Stimulated activated CD4-positive, alpha-beta T cell treated with anti-CD3 and anti-CD28 coated beads, Interleukin-2, amount 100 ng/mL, for 24 hours (primary cell): ENCODE results near the gene BRF1.
A peak's percentile ranks its signal among the peaks of the same experiment; 100 is the strongest.

Experiments used
- DNase-seq, 2 donors: peaks; one replicate each; pipeline ENCODE4 v3.0.0-alpha.2; 2020

The BRF1 gene

DNA sequence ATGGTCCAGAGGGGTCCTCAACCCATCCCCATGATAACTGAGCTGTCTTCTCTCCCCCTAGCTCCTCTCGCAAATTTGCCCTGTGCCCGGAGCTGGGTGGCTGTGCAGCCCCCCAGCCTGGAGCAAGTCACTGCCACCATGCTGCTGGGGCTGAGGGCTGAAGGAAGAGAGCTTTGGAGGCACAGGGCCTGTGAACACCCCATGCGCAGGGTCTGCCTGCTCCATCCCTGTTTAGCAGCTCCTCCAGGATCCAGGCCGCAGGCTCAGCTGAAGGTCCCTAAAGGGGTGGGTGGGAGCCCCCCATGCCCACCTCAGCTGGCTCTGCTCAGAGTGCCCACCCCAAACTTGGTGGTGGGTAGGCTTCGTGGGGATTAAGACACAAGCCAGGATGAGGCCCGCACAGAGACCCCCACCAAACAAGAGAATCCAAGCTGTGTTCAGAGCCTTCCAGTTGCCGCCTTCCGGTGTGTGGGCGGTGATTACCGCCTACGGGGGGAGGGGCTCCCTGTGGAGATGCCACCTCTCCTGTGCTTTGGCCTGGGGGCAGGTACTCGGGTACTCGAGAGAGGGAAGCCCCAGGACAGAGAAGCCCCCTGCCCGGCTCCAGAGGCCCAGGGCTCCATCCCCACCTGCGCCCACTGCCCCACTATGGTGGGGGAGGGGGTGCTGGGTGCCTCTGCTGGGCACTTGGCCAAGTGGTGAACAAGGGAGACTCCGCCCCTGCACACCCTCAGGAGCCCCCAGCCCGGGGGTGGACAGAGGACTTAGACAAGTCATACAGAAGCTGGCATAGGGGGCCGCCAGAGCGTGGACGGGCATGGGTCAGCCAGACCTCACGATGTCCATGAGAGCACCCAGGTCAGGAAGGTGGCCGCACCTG lies 130.8 kb downstream of the BRF1 start:
- DNase-seq: no peak

DNA sequence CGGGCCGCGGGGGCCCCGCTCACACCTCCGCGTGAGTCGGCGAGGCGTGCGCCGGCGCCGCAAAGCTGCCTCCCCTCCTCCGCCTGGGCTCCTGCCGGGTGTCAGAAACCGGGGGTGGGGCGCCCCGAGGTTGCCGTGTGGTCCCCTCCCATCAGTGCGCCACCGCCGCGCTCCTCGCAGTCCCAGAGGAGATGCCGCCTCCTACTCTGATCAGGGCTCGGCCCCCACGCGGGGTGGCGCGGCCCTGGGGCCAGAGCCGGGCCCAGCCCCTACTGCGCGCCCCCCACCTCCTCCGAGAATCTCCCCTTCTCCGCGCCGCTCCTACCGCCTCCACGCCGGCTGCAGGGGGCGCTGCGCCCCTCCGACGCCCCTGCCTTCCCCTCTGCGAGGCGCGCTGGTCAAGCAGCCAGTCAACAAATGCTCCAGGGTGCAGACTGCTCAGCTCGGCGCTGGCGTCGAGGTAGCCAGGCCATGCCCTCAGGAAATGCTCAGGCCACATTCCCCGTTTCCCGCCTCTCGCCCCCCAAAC lies 131.8 kb downstream of the BRF1 start:
- peak; percentile 42 to 55 for DNase-seq

DNA sequence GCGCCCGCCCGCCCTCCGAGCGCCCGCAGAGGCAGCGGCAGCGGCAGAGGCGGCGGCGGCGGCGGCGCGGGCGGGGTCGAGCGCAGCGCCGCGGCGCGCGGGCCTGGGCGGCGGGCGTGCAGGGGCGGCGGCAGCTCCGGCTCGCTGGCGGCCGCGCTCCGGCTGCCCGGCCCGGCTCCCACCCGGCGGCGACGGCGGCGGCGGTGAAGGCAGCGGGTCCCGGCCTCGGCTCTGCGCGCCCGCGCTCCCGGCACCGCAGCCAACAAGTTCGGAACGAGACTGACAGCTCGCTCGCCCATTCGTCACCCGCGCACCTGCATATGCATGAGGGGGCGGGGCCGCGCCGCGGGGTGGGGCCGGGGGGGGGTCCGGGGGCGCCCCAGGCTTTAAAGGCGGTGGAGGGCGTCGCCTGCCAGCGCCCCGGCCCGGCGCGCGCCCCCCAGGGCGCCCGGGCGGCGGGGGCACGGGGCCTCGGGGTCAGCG lies 132.3 kb downstream of the BRF1 start, which contains the start of gene JAG2:
Gene JAG2, minus strand, starts transcription at position 281 of the 483 bp plus-strand sequence. CDS start 356 bp downstream, outside the sequence.
- peak; percentile 59 to 71 for DNase-seq

DNA sequence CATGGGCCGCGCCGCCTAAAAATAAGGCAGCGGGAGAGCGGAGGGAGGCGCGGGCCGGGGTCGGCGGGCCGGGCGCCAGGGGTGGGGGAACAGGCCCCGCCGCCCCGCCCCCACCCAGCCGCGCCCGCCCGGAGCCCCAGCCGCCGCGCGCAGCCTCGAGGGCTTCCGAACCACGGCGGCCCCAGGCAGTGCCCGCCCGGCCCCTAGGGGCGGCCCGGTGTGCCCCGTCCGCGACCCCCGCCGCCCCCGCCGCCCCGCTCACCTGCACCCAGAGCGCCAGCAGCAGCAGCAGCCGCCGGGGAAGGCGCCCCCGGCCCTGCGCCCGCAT lies 132.7 kb downstream of the BRF1 start:
- DNase-seq: no peak

DNA sequence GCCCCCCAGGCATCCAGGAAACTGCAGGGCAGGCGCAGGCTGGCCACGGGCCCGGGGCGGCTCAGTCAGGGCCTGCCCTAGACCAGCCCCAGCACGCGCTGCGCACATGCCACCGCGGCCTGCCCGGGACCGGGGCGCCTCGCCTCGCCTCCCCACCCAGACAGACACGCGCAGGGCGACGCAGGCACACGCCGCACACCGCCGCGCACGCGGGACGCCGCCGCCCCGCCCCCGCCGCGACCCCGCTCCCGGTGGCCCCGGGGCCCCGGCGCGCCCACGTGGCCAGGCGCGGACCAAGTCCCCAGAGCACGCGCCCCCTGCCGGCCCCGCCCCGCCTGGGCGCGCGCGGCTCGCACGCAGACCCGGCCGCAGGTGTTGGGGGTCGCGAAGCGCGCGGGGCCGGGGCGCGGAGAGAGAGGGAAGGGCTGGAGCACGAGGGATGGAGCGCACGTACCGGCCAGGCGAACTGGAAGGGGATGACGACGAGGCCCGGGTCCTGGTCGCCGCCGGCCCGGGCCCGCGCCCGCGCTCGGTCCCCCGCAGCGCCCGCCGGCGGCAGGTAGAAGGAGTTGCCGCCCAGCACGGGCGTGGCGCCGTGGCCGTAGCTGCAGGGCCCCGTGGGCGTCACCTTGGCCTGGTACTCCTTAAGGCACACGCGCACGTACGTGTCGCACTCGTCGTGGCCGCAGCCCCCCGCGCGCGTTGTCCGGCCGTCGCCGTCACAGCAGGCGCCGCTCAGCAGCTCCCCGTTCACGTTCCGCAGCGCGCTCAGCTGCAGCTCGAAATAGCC lies 133.3 kb downstream of the BRF1 start:
- peak in 1 of 2 donors; percentile 32 for DNase-seq

DNA sequence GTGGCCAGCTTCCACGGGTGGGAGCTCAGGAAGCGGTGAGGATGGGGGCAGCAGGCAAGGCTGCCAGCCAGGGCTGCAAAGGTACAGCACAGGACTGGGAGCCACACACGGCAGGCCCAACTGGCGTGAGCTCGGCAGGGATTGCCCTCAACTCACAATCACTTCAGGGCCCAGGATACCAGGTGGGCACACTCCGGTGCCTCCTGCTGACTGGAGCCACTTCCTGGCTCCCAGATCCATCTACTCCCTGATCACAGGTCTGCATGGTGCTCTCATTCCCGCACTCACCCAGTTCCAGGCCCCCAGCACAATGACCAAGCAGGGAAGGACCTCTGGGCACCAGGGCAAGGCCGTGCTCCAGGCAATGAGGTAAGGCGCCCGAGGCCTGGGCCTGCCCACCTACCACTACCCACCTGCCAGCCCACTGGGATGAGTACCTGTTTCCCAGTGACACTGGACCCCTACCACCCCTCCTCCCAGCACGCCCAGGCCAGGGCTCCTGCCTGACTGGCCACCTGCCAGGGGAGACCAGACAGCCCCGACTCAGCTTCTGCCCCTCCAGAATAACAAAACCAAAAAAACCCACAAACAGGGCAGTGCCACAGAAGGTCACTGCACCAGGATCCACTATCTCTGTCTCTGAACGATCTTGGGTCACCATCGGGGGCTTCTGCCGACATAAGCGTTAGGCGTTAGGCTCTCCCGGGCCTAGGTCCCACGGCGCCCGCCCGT lies 134.1 kb downstream of the BRF1 start:
- DNase-seq: no peak

DNA sequence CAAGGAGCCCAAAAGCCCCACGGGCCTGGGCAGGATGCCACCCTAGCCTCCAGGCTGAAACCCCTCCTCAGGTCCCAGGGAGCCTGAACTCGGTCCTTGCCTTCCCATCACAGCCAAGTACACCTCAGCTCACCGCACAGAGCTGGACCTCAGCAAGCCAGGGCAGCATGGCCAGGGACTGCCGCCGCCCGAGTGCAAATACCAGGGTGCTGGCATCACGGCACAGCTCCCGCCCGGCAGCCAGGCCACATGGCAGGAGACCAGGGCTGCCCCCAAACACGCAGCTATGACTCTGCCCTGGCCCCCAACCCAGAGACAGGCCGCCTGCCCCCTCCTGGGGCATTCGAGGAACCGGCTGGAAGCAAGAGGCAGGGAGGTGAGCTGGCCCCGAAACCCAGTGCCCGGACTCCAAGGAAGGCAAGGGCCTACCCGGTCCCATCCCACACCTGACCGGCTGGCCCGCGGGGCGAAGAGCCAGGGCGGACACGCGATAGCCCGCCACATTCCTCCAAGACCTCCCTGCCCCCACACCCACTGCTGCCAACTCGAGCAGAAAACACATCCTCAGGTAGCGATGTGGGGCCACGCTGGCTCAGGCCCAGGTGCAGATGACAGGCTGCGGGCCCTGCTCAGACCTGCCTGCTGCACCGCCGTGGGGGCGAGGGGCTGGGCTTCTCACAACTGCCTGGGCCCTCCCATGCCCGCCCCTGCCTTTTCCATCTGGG lies 134.9 kb downstream of the BRF1 start:
- DNase-seq: no peak

DNA sequence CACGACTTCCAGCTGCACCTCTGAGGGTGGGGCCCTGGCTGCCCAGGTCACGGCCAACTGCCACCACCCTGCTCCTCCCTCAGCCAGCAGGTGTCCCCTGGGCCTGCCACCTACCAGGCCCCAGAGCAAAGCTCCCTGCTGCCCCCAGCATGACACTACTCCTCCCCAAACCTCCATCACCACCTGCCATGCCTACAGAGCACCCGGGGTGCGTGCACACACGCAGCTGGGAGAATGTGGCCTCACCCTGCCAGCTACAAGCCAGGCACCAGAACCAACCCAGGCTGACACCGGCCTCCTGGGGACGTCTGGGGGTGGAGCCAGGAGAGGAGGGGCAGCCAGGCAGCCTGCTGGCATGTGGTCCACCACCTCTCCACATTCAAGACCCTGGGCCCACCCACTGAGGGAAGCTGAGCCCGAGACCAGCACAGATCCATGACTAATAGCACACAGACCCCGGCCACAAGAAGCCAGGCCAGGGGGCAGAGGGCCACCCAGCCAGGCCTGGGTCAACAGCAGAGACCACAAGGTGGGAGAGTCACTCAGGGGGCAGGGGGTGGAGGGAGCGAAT lies 135.6 kb downstream of the BRF1 start:
- no peak for DNase-seq

DNA sequence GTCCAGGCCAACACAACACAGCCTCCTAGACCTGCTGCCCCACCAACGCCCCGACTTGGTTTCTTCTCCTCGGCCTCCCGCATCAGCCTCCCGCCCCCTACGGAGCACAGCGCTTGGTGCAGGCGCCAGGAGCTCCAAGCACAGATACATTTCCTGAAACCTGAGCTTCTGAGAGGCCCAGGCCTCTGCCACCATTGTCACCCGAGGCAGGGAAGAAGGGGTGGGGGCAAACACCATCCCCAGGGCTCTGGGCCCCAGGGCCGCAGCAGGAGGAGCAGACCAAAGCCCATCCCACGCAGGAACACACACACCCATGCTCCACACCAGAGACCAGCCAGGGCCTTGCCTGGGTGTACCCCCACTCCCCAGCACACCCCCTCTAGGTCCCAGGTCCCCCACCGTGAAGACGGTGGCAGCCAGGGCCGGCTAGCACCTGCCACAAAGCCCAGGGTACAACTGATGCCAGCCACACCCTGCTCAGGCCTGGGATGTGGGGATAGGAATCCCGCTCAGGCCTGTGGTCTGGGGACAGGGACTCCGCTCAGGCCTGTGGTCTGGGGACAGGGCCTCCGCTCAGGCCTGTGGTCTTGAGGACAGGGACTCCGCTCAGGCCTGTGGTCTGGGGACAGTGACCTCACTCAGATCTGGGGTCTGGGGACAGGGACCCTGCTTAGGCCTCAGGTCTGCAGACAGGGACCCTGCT lies 137.6 kb downstream of the BRF1 start:
- no peak for DNase-seq

DNA sequence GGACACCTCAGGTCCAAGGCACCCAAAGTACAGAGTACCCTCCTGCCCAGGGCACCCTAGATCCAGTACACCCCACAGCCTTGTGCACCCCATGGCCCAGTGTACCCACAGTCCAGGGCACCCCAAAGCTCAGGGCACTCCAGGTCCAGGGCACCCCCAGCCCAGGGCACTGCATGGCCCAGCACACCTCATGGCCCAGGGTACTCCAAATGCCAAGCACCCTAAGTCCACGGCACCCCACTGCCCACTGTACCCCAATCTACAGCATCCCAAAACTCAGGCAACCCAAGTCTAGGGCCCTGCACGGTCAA lies 138.2 kb downstream of the BRF1 start:
- DNase-seq: no peak

DNA sequence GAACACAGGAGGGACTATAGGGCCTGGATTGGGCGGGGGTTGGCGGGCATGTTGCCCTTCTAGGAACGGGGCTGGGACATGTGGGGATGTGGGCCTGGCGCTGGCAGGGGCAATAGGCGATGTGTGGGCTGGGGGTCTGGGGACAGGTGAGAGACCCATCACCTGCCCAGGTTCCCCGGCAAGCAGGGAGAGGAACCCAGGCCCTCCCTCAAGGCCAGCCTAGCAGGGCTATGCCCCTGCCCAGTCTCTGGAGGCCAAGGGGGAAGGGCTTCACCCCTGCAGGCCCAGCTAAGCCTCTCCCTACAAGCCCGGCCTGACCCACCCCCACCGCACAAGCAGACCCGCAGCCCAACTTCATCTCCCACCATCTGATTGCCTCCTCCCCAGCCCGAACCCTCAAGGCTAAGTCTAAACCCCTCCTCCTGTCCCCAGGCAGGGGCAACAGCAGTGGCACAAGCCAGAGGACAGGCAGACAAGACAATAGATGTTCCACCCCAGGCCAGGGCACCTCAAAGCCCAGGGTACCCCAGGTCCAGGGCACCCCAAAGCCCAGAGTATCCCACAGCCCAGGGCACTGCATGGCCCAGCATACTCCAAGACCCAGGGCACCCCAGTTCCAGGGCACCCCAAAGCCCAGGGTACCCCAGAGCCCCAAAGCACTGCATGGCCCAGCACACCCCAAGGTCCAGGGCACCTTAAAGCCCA lies 138.7 kb downstream of the BRF1 start:
- DNase-seq: no peak

DNA sequence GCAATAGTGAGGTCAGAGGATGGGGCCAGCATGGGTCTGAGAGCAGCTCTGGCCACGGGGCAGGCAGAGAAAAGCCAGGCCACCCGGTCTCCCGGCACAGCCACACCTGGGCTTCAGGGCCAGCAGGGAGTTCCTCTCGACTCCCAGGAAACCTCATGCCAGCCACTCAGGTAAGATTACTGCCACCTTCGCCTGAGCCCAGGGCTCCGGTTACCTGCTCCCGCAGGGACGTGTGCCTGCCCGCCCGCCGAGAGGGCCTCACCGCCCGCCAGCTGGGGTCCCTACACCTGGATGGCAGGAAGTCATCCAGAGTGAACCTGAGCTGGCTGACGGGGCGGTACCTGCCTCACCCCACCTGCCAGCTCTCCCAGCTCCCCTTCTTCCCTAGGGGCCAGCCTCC lies 139.5 kb downstream of the BRF1 start:
- DNase-seq: no peak

DNA sequence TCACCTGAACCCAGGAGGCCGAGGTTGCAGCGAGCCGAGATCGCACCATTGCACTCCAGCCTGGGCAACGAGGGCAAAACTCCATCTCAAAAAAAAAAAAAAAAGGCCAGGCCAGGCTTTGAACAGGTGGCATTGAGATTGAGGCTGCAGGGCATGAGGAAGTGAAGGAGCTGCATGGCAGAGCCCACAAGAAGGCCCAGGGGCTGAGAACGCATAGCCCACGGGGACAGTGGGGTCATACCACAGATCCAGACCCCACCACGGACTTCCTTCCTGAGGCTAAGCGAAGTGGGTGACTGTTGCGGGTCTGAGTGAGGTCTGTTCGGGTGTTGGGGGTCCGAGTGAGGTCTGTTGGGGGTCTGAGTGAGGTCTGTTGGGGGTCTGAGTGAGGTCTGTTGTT lies 140.0 kb downstream of the BRF1 start:
- DNase-seq: no peak

DNA sequence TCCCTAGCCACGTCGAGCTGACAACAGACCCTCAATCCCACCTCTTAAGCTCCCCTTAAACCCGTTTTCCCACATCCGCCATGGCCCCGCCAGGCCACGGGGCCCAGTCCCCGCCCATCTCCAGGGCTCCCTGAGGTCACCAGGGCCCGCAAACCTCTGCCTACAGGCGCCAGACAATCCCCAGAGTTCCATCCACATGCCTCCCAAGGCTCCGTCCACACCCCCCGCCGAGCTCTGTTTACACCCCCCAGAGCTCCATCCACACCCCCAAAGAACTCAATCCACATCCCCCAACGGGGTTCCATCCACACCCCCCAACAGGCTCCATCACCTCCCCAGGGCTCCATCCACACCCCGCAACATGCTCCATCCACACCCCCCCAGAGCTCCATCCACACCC lies 141.5 kb downstream of the BRF1 start:
- DNase-seq: no peak
